ENCODE data around the gene ZDHHC13.

GRCh38 chr11:19218216-19218615 lies 101.2 kb downstream of the ZDHHC13 start:
- no peak for TF ChIP-seq CTCF (IDR thresholded peaks at IDR 0.05)
- TF ChIP-seq POLR2AphosphoS5 (IDR thresholded peaks at IDR 0.05): no peak

Measured in prostate gland (tissue), 2 donors.